K562 (cell line): Measurements from ENCODE around the gene NPM3. TPM values are rescaled to one million over a fixed set of nuclear protein-coding genes. Genes with fewer than 3 reads are reported as not detected.
A peak's percentile ranks its signal among the peaks of the same experiment; 100 is the strongest.

Experiments used
- ATAC-seq: fragments of 200-7000 bp; cut with Tn5 transposase; 3 replicates; pipeline ENCODE4 v1.9.1; 2020; ENCODE audit warnings: moderate library complexity
- BruUV-seq: library from RNA; stranded (reverse); fragments of 400-500 nt; replicated peaks from 2 replicates; lab custom pipeline; 2021; lab: Mats Ljungman, UMichigan
- CTCF ChIA-PET: fragments of 300-600 bp; formaldehyde crosslinking; extraction: SDS; loops from one replicate; lab custom pipeline; 2021; ENCODE audit warnings: low intra/inter-chr PET ratio; lab: Yijun Ruan, JAX
- POLR2A ChIA-PET: fragments of 300-600, 350-650 bp; sonication (Branson Sonifier 250); formaldehyde crosslinking; extraction: SDS; loops from one replicate; lab custom pipeline; 2021; ENCODE audit warnings: antibody characterized with exemption, inconsistent platforms; lab: Yijun Ruan, JAX
- DNase-seq, 4 experiments: peaks; one replicate each; pipeline versions ENCODE4 v3.0.0 to v3.0.0-alpha.2; 2011 to 2018; ENCODE audit warnings: low spot score in 3 of 4, mixed read lengths in 3 of 4; ENCODE audit errors: extremely low read depth in 1 of 4
- FAIRE-seq: peaks from 2 replicates; lab custom pipeline; 2011; peaks lifted over from hg19 to GRCh38; lab: Jason Lieb, UNC
- H2AFZ ChIP-seq: 2 replicates; pipeline ENCODE4 v1.6.0; 2011; ENCODE audit warnings: low read depth, low read length, control low read depth, inconsistent platforms
- H3K27ac ChIP-seq: fragments of 200-600 bp; 3 replicates; pipeline ENCODE4 v1.8.0; 2011; ENCODE audit warnings: low read depth, mild to moderate bottlenecking, control low read depth, inconsistent platforms, low read length, moderate library complexity, mixed read lengths; ENCODE audit errors: extremely low read depth
- H3K27me3 ChIP-seq, 2 experiments: fragments of 300-600 bp in 1 of 2; 2 replicates in 1 of 2; 3 replicates in 1 of 2; pipeline versions ENCODE4 v1.6.0 to v1.8.0; 2011; ENCODE audit warnings: inconsistent platforms in 2 of 2, low read length in 2 of 2, mild to moderate bottlenecking in 1 of 2, mixed read lengths in 1 of 2, moderate library complexity in 1 of 2; ENCODE audit not compliant: control insufficient read depth in 2 of 2, insufficient read depth in 2 of 2
- H3K36me3 ChIP-seq: fragments of 300-600 bp; 3 replicates; pipeline ENCODE4 v1.8.0; 2011; ENCODE audit warnings: mild to moderate bottlenecking, low read length, inconsistent platforms; ENCODE audit not compliant: control insufficient read depth, insufficient read depth
- H3K4me1 ChIP-seq, 2 experiments: fragments of 200-600 bp in 1 of 2; replicated peaks in 1 of 2; 2 replicates in 1 of 2; 3 replicates in 1 of 2; pipeline versions ENCODE4 v1.5.1 to v1.8.0; 2011; ENCODE audit warnings: inconsistent platforms in 2 of 2, low read length in 2 of 2, mild to moderate bottlenecking in 1 of 2, mixed read lengths in 1 of 2, moderate library complexity in 1 of 2; ENCODE audit not compliant: control insufficient read depth in 2 of 2, insufficient read depth in 2 of 2
- H3K4me2 ChIP-seq: 2 replicates; pipeline ENCODE4 v1.6.1; 2011; ENCODE audit warnings: low read length, control low read depth, inconsistent platforms, mixed read lengths; ENCODE audit not compliant: insufficient read depth
- H3K4me3 ChIP-seq: fragments of 200-600 bp; sonication (generic), shearing (Covaris generic); 2 replicates; pipeline ENCODE4 v1.5.1; 2016; ENCODE audit warnings: control low read depth, inconsistent platforms
- H3K79me2 ChIP-seq: fragments of 200-600 bp; 3 replicates; pipeline ENCODE4 v1.8.0; 2011; ENCODE audit warnings: low read length, inconsistent platforms; ENCODE audit not compliant: control insufficient read depth, insufficient read depth
- H3K9ac ChIP-seq, 2 experiments: 2 replicates each; pipeline versions ENCODE4 v1.6.0 to v1.6.1; 2011; ENCODE audit warnings: low read depth in 2 of 2, low read length in 2 of 2, control low read depth in 1 of 2, inconsistent platforms in 1 of 2, mild to moderate bottlenecking in 1 of 2, mixed read lengths in 1 of 2; ENCODE audit not compliant: insufficient read depth in 1 of 2
- H3K9me1 ChIP-seq: one replicate; pipeline ENCODE4 v1.6.0; 2011; ENCODE audit warnings: inconsistent platforms, mild to moderate bottlenecking, low read length, moderate library complexity; ENCODE audit not compliant: control insufficient read depth, insufficient read depth
- H3K9me3 ChIP-seq: replicated peaks from 2 replicates; pipeline ENCODE4 v1.5.1; 2011; ENCODE audit warnings: low read depth, low read length, inconsistent platforms; ENCODE audit not compliant: control insufficient read depth, insufficient read depth
- H4K20me1 ChIP-seq: replicated peaks from 2 replicates; pipeline ENCODE4 v1.6.1; 2011; ENCODE audit warnings: low read length, inconsistent platforms, mixed read lengths; ENCODE audit not compliant: control insufficient read depth, insufficient read depth
- CBFA2T3 ChIP-seq: fragments of 450-650 bp; IDR thresholded peaks from 2 replicates; pipeline ENCODE4 v1.6.1; 2017
- FOXJ2 ChIP-seq: fragments of 200-800 bp; sonication (Bioruptor generic); IDR thresholded peaks from 2 replicates; pipeline ENCODE4 v1.6.1; 2016; ENCODE audit warnings: missing genetic modification characterization, missing compliant biosample characterization
- KDM1A ChIP-seq, 2 experiments: fragments of 450-650 bp; IDR thresholded peaks; 2 replicates each; pipeline ENCODE4 v1.6.1; 2016; ENCODE audit warnings: mild to moderate bottlenecking in 2 of 2
- MEIS2 ChIP-seq: fragments of 450-650 bp; IDR thresholded peaks from 2 replicates; pipeline ENCODE4 v1.6.1; 2014; ENCODE audit warnings: mild to moderate bottlenecking; ENCODE audit not compliant: partially characterized antibody
- NCOR1 ChIP-seq: fragments of 450-650 bp; IDR thresholded peaks from 2 replicates; pipeline ENCODE4 v1.6.1; 2016; ENCODE audit warnings: mild to moderate bottlenecking, moderate library complexity
- NEUROD1 ChIP-seq: fragments of 150-350 bp; IDR thresholded peaks from 2 replicates; pipeline ENCODE4 v1.6.1; 2014; ENCODE audit warnings: borderline replicate concordance, low read length, low read depth; ENCODE audit not compliant: partially characterized antibody
- PHB2 ChIP-seq: fragments of 450-650 bp; IDR thresholded peaks from 2 replicates; pipeline ENCODE4 v1.6.1; 2017; ENCODE audit warnings: low read depth
- RCOR1 ChIP-seq, 2 experiments: IDR thresholded peaks; 2 replicates each; pipeline ENCODE4 v1.6.1; 2012; ENCODE audit warnings: low read depth in 2 of 2, low read length in 2 of 2, borderline replicate concordance in 1 of 2, improper control_type of control experiment in 1 of 2
- RHOXF2B ChIP-seq: fragments of 250-450 bp; sonication (Bioruptor Pico); conservative IDR thresholded peaks from 2 replicates; pipeline ENCODE4 v1.5.1; 2021
- SUPT5H ChIP-seq: fragments of 450-650 bp; IDR thresholded peaks from 2 replicates; pipeline ENCODE4 v1.6.1; 2016
- ZKSCAN1 ChIP-seq: fragments of 150-350 bp; IDR thresholded peaks from 2 replicates; pipeline ENCODE4 v1.6.1; 2016; ENCODE audit warnings: low read depth, low read length
- WGBS: fragments of 100-300 bp; shearing (Covaris generic); methylation state at CpG from one replicate; pipeline ENCODE4 v1.1.6; 2016; ENCODE audit warnings: low coverage, mixed read lengths; ENCODE audit not compliant: insufficient coverage; ENCODE audit errors: missing lambda C conversion rate; 5-methylcytosine and 5-hydroxymethylcytosine counted together
- in situ Hi-C: fragments of 300-500 bp; cut with MboI; formaldehyde crosslinking; loops from 4 replicates; pipeline ENCODE4 v1.15.0; 2018; ENCODE audit warnings: inconsistent platforms, mixed read lengths
- intact Hi-C: fragments of 100-400 bp; cut with micrococcal nuclease; formaldehyde crosslinking; loops from 2 replicates; pipeline ENCODE4 v1.14.2; 2022
- polyA plus RNA-seq, 8 experiments: library from polyadenylated mRNA; depleted of rRNA in 4 of 8; stranded (reverse) in 5 of 8; unstranded in 3 of 8; fragments of >200 nt; fragmentation: Nextera tagmentation in 2 of 8; fragmentation: Illumina TruSeq in 1 of 8; extraction: Ambion mirVana in 2 of 8; extraction: Trizol in 1 of 8; gene quantifications; 2 replicates each; pipeline versions ENCODE4 v1.2.1 to v1.2.3, GENCODE V29; 2011 to 2014; ENCODE audit warnings: inconsistent platforms in 1 of 8, missing spikeins in 1 of 8
- total RNA-seq, 7 experiments: library from RNA; depleted of rRNA in 6 of 7; stranded (reverse); fragments of >200 nt in 6 of 7; fragmentation: Illumina TruSeq in 2 of 7; extraction: Trizol in 2 of 7; gene quantifications; 2 replicates each; pipeline versions ENCODE4 v1.2.1 to v1.2.3, GENCODE V29; 2011 to 2021; ENCODE audit warnings: low replicate concordance in 1 of 7
- TF ChIP-seq, protein P1 (sequence below), 2 experiments: IDR thresholded peaks in 1 of 2; conservative IDR thresholded peaks in 1 of 2; 2 replicates each; pipeline ENCODE4 v1.6.1; 2016; ENCODE audit warnings: low read depth in 2 of 2, mild to moderate bottlenecking in 1 of 2, missing compliant biosample characterization in 1 of 2, missing genetic modification characterization in 1 of 2, moderate library complexity in 1 of 2
- TF ChIP-seq, protein P2 (sequence below): fragments of 200-800 bp; sonication (Bioruptor generic); IDR thresholded peaks from 2 replicates; pipeline ENCODE4 v1.6.1; 2017; ENCODE audit warnings: missing genetic modification characterization, missing compliant biosample characterization
- TF ChIP-seq, protein P3 (sequence below): fragments of 250-450 bp; sonication (Bioruptor Pico); IDR thresholded peaks from 2 replicates; pipeline ENCODE4 v1.8.0; 2021; ENCODE audit warnings: mild to moderate bottlenecking, moderate library complexity
- TF ChIP-seq, protein P4 (sequence below): fragments of 450-650 bp; IDR thresholded peaks from 2 replicates; pipeline ENCODE4 v1.6.1; 2016

The NPM3 gene
- total and polyA plus RNA-seq, 9 of the 15 experiments (the other 6 are each of a cell fraction or from before 2014, with no cell fraction given), result 15.2 to 239 (median 114) TPM

DNA sequence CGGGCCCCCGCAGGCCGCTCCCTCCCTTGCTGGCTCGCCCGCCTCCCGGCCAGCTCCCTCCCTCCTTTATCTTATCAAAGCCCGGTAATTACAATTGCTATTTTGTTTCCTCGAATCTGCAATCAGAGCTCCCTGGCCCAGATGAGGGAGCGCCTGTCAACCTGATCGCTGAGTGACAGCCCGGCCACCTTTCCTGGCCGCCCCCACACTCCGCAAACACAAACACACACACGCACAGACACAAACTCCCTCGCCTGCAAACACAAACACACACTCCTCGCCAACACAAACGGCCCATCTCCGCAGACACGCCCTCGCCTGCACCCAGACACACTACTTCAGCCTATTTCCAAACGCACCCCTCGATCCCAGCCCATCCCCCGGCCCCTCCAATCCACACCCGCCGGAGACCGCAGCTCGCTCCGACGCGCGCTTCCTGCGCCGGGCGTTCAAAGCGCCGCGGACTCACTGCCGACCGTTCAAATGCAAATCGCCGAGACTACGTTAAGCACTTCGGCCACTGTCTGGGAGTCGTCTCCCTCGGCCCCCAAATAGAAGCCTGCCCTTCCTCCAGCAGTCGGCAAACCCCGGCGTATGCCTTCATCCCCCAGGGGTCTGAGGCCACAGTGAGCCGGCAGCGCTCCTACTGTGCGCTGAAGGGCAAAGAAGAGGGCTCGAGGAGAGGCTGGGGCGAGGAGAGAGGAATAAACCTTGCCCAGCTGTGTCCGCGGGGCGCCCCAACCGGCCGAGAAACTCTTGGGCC, 4.3 kb downstream of the NPM3 start:
- peak overlapping the region in 1 of 2 experiments; percentile 71; a peak in 2 of 4 replicates for H3K9ac ChIP-seq
- FAIRE-seq (no peak), DNase-seq (peak; percentile 30 to 67 (median 54)), ATAC-seq (peak; percentile 7; the same call in 2 of the 3 replicates)
- H3K9me3 ChIP-seq, result no peaks in the 10 kb centered on the region
- POLR2A ChIA-PET, result interaction anchor here (0.7 kb wide), 1 partner anchor 29 kb away, joined by 4 read pairs; no protein-coding TSS in a partner anchor
- peaks cover 21% of the 10 kb centered on the region for H3K79me2 ChIP-seq
- peaks cover 14 to 59% of the 10 kb centered on the region in 2 experiments for H3K4me1 ChIP-seq
- H3K4me3 ChIP-seq, result no peak overlapping the region
- CTCF ChIA-PET, result no interaction called here
- peaks cover 11% of the 10 kb centered on the region for H4K20me1 ChIP-seq
- no peak overlapping the region for H2AFZ ChIP-seq
- 46% methylated on average over 29 of the region's 58 CpGs for WGBS
- intact Hi-C loops (no loop called here), in situ Hi-C loops (no loop called here)
- no TSS peak for BruUV-seq
- no peak overlapping the region for H3K27ac ChIP-seq
- no peak overlapping the region for H3K4me2 ChIP-seq
- H3K36me3 ChIP-seq, result peaks cover 21% of the 10 kb centered on the region; the same call in 2 of the 3 replicates
- H3K9me1 ChIP-seq, result no peaks in the 10 kb centered on the region
- H3K27me3 ChIP-seq, result no peaks in the 10 kb centered on the region
- TF ChIP-seq MEIS2 (peak; percentile 59), NEUROD1 (no peak), FOXJ2 (tag) (no peak), PHB2 (no peak), CBFA2T3 (peak; percentile 28; the same call in 1 of the 2 replicates), RCOR1 (IDR thresholded peaks at IDR 0.05; ENCODE audit: borderline replicate concordance in 1 of 2, low read depth in 2 of 2, low read length in 2 of 2) (peak in 1 of 2 experiments; percentile 72; a peak in 1 of 4 replicates), NCOR1 (0 out of 2 replicates have a peak, but pooled peaks have one; percentile 7), SUPT5H (no peak), ZKSCAN1 (peak; percentile 87), KDM1A (IDR thresholded peaks at IDR 0.05) (peak; percentile 53 to 60; a peak in 2 of 4 replicates), RHOXF2B (CRISPR knock-in tag) (no peak)
- TF ChIP-seq, protein P1, sequence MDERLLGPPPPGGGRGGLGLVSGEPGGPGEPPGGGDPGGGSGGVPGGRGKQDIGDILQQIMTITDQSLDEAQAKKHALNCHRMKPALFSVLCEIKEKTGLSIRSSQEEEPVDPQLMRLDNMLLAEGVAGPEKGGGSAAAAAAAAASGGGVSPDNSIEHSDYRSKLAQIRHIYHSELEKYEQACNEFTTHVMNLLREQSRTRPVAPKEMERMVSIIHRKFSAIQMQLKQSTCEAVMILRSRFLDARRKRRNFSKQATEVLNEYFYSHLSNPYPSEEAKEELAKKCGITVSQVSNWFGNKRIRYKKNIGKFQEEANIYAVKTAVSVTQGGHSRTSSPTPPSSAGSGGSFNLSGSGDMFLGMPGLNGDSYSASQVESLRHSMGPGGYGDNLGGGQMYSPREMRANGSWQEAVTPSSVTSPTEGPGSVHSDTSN (CRISPR knock-in tag; IDR thresholded peaks at IDR 0.05; ENCODE audit: low read depth), result no peak
- TF ChIP-seq, protein P1 (tag; conservative IDR thresholded peaks at IDR 0.05; ENCODE audit: low read depth), result peak; percentile 17; the same call in 1 of the 2 replicates
- TF ChIP-seq, protein P2, sequence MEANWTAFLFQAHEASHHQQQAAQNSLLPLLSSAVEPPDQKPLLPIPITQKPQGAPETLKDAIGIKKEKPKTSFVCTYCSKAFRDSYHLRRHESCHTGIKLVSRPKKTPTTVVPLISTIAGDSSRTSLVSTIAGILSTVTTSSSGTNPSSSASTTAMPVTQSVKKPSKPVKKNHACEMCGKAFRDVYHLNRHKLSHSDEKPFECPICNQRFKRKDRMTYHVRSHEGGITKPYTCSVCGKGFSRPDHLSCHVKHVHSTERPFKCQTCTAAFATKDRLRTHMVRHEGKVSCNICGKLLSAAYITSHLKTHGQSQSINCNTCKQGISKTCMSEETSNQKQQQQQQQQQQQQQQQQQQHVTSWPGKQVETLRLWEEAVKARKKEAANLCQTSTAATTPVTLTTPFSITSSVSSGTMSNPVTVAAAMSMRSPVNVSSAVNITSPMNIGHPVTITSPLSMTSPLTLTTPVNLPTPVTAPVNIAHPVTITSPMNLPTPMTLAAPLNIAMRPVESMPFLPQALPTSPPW (CRISPR knock-in tag), result peak; percentile 53
- TF ChIP-seq, protein P3, sequence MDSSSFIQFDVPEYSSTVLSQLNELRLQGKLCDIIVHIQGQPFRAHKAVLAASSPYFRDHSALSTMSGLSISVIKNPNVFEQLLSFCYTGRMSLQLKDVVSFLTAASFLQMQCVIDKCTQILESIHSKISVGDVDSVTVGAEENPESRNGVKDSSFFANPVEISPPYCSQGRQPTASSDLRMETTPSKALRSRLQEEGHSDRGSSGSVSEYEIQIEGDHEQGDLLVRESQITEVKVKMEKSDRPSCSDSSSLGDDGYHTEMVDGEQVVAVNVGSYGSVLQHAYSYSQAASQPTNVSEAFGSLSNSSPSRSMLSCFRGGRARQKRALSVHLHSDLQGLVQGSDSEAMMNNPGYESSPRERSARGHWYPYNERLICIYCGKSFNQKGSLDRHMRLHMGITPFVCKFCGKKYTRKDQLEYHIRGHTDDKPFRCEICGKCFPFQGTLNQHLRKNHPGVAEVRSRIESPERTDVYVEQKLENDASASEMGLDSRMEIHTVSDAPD, result no peak
- TF ChIP-seq, protein P4, sequence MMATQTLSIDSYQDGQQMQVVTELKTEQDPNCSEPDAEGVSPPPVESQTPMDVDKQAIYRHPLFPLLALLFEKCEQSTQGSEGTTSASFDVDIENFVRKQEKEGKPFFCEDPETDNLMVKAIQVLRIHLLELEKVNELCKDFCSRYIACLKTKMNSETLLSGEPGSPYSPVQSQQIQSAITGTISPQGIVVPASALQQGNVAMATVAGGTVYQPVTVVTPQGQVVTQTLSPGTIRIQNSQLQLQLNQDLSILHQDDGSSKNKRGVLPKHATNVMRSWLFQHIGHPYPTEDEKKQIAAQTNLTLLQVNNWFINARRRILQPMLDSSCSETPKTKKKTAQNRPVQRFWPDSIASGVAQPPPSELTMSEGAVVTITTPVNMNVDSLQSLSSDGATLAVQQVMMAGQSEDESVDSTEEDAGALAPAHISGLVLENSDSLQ, result peak; percentile 90
